Skeletal muscle tissue (tissue), 4 donors: ENCODE results near the gene ALG6. TPM values are rescaled to one million over a fixed set of nuclear protein-coding genes. Genes with fewer than 3 reads are reported as not detected.
"Not testable (repeated sequence)": the region's sequence is repeated elsewhere in the genome, so short reads cannot be mapped to it uniquely, and the experiment has no call there.

Experiments used
- H3K27ac ChIP-seq: one replicate; pipeline ENCODE4 v1.7.0; 2013; ENCODE audit warnings: mild to moderate bottlenecking, low read depth, low read length, inconsistent platforms
- H3K27me3 ChIP-seq, 3 donors: one replicate each; pipeline ENCODE4 v1.7.0; 2013; ENCODE audit warnings: low read length in 3 of 3; ENCODE audit not compliant: control insufficient read depth in 3 of 3, insufficient read depth in 3 of 3
- H3K36me3 ChIP-seq, 3 donors: one replicate each; pipeline ENCODE4 v1.7.0; 2013; ENCODE audit warnings: low read length in 3 of 3; ENCODE audit not compliant: control insufficient read depth in 3 of 3, insufficient read depth in 3 of 3
- H3K4me1 ChIP-seq, 3 donors: one replicate each; pipeline ENCODE4 v1.7.0; 2013; ENCODE audit warnings: low read length in 3 of 3, mild to moderate bottlenecking in 3 of 3; ENCODE audit not compliant: control insufficient read depth in 3 of 3, insufficient read depth in 3 of 3
- H3K4me3 ChIP-seq, 3 donors: one replicate each; pipeline ENCODE4 v1.7.0; 2013; ENCODE audit warnings: low read length in 3 of 3
- H3K9ac ChIP-seq, 3 donors: one replicate each; pipeline ENCODE4 v1.7.0; 2013; ENCODE audit warnings: low read length in 3 of 3, mild to moderate bottlenecking in 3 of 3, moderate library complexity in 2 of 3, low read depth in 1 of 3
- H3K9me3 ChIP-seq, 3 donors: one replicate each; pipeline ENCODE4 v1.7.0; 2013; ENCODE audit warnings: low read length in 3 of 3; ENCODE audit not compliant: control insufficient read depth in 3 of 3
- total RNA-seq: library from RNA; depleted of rRNA; stranded (reverse); fragments of >200 nt; gene quantifications from one replicate; pipeline ENCODE4 v1.2.3, GENCODE V29; 2014
- donor health status: Osteomylitis.

The ALG6 gene
- total RNA-seq, 1 donor from 2014 or later: 43.3 TPM

DNA sequence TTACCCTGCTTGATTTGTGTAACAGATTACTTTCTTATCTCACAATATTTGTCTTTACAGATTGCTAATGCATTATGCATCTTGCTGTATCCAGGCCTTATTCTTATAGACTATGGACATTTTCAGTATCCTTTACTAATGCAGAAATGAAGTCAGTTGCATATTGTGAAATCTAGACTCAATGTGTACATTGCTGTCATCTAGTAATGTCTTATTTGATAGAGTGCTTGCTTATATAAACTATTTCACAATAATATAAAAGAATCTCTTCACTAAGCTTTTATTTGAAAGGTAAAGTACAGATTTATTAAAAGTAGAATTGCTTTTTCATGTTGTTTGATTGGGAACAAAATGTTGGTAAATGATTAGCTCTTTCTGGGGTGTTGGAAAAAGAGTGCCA is 39.6 kb downstream of the ALG6 start:
- H3K9ac ChIP-seq: no peak overlapping the region
- H3K27me3 ChIP-seq: no peaks in the 10 kb centered on the region
- H3K9me3 ChIP-seq: no peaks in the 10 kb centered on the region
- no peak overlapping the region for H3K4me3 ChIP-seq
- H3K4me1 ChIP-seq: no peaks in the 10 kb centered on the region
- H3K36me3 ChIP-seq: peaks cover 0 to 17% (median 5%) of the 10 kb centered on the region in 3 donors
- H3K27ac ChIP-seq: no peak overlapping the region

DNA sequence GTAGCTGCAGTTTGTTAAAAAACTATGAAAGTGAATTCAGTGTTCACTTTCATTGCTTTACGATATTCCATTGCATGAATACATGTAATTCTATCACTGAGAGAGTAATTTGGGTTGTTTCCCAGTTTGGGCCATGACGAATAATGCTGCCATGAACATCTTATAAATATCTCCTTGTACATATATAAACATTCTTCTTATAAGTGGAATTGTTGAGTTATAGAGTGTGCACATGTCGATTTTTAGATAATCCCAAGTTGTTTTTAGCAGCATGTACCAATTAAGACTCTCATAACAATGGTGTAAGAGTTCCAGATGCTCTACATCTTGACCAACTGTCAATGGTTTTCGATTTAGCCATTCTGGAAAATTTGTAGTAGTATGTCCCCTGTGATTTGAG is 40.9 kb downstream of the ALG6 start:
- H3K4me1 ChIP-seq: no peaks in the 10 kb centered on the region
- H3K4me3 ChIP-seq: no peak overlapping the region
- no peaks in the 10 kb centered on the region for H3K9me3 ChIP-seq
- no peak overlapping the region for H3K9ac ChIP-seq
- no peaks in the 10 kb centered on the region for H3K27me3 ChIP-seq
- H3K36me3 ChIP-seq: peaks cover 0 to 21% (median 8%) of the 10 kb centered on the region in 3 donors
- no peak overlapping the region for H3K27ac ChIP-seq

DNA sequence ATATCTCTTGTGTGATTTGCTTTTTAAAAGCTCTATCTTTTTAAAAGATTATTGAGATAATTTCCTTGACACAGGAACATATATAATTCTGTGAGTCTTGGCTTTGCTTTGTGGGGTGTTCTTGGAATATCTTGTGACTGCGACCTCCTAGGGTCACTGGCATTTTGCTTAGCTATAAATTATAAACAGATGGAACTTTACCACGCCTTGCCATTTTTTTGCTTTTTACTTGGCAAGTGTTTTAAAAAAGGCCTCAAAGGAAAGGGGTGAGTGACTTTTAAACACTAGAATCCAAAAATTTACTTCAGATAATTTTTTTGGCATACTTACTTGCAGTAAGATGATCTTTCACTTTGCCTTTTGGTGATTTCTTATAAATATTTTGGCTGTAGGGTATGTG is 43.6 kb downstream of the ALG6 start:
- Histone ChIP-seq H3K27me3 (no peaks in the 10 kb centered on the region), H3K27ac (no peak overlapping the region), H3K4me1 (no peaks in the 10 kb centered on the region), H3K36me3 (peaks cover 0 to 15% (median 4%) of the 10 kb centered on the region in 3 donors), H3K9me3 (no peaks in the 10 kb centered on the region), H3K9ac (no peak overlapping the region), H3K4me3 (no peak overlapping the region)

DNA sequence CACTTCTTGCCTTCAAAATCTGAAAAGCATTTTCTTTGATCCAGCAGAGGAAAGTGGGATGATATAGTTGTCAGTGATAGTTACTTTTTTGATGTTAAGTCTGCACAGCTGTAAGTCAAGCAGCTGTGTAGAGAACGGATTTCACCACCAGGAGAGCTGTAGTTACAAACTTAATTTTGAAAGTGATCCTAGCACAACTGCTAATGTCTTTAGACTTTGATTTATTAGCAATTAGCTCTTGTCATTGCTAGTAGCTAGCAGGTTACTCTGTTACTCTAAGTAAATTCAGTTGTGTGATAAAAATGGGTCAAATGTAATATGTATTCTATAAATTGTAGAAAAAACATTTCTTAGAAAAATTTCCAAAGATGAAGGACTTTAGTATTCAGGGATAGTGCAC is 46.0 kb downstream of the ALG6 start:
- no peak overlapping the region for H3K4me3 ChIP-seq
- no peak overlapping the region for H3K9ac ChIP-seq
- H3K4me1 ChIP-seq: no peaks in the 10 kb centered on the region
- H3K36me3 ChIP-seq: peaks cover 0 to 12% (median 4%) of the 10 kb centered on the region in 3 donors
- H3K9me3 ChIP-seq: no peaks in the 10 kb centered on the region
- no peaks in the 10 kb centered on the region for H3K27me3 ChIP-seq
- no peak overlapping the region for H3K27ac ChIP-seq

DNA sequence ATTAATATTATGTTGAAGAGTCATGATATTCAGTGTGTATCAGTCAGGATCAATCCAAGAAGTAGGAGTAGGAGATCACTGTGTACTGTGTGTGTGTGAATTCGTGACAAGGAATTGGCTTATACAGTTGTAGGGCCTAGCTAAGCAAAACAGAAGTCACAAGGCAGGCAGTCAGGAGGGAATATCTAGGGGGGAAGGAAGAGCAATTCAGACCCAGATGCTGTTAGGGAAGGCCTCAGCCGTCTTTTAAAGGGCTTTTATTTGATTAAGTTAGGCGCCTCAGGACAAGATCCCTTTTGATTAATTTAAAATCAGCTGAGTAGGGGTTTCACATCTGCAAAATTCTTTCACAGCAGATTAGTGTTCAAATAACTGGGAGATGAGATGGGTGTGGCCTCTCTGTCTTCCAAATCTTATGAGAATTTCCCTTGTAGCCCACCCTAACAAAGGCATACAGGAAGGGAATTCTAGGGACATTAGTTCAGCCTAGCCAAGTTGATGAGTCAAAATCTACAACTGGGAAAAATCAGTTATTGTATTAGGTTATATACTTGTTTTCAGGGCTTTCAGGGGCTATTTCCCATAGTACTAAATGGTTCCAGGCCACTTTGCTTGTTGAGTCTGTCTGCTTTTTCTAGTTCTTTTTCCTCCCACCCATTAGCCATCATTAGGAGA is 47.4 kb downstream of the ALG6 start:
- Histone ChIP-seq H3K9ac (no peak overlapping the region), H3K27ac (no peak overlapping the region), H3K4me1 (no peaks in the 10 kb centered on the region), H3K4me3 (no peak overlapping the region), H3K36me3 (peaks cover 0 to 12% (median 5%) of the 10 kb centered on the region in 3 donors), H3K9me3 (no peaks in the 10 kb centered on the region), H3K27me3 (no peaks in the 10 kb centered on the region)

DNA sequence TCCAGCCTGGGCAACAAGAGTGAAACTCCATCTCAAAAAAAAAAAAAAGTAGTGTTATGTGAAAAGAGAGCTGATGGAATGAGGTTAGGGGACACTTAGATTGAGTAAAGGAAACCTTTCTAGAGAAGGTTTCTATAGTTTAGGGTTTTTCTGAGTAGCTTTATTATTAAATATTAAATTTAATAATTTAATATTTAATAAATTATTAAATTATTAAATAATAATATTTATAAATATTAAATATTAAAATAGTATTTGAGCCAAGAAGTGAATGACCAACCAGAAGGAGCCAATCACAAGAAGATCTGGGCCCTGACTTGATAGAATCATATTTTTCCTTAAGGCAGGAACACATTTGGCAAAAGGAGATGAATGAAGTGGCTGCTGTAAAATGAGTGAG is 50.7 kb downstream of the ALG6 start:
- Histone ChIP-seq H3K9me3 (no peaks in the 10 kb centered on the region), H3K4me3 (no peak overlapping the region), H3K9ac (no peak overlapping the region), H3K4me1 (no peaks in the 10 kb centered on the region), H3K36me3 (peaks cover 0 to 6% (median 5%) of the 10 kb centered on the region in 3 donors), H3K27ac (no peak overlapping the region), H3K27me3 (no peaks in the 10 kb centered on the region)

DNA sequence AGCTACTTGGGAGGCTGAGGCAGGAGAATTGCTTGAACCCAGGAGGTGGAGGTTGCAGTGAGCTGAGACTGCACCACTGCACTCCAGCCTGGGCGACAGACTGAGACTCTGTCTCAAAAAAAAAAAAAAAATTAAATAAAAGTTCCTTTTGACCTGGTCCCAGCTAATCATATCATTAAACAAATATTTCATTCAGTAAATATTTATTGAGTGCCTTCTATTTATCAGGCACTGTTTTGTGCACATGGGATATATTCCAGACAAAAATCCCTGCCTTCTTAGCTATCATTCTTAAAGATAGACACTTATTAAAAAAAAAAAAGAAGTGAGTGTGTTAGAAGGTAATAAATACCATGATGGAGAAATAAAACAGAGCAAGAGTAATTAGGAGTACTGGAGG is 53.3 kb downstream of the ALG6 start:
- not testable (repeated sequence) for H3K36me3 ChIP-seq, H3K9ac ChIP-seq, H3K27ac ChIP-seq, H3K27me3 ChIP-seq, H3K4me3 ChIP-seq, H3K9me3 ChIP-seq, H3K4me1 ChIP-seq

DNA sequence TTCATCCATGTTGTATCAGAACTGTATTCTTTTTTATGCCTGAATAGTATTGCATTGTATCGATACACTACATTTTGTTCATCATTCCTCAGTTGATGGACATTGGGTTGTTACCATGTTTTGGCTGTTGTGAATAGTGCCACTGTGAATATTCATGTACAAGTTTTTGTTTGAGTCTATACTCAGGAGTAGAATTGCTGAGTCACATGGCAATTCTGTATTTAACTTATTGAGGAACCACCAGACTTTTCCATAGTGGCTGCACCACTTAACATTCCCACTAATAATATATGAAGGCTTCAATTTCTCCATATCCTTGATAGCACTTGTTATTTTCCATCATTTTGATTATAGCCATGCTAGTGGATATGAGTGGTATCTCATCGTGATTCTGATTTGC is 56.2 kb downstream of the ALG6 start:
- no peak overlapping the region for H3K9ac ChIP-seq

DNA sequence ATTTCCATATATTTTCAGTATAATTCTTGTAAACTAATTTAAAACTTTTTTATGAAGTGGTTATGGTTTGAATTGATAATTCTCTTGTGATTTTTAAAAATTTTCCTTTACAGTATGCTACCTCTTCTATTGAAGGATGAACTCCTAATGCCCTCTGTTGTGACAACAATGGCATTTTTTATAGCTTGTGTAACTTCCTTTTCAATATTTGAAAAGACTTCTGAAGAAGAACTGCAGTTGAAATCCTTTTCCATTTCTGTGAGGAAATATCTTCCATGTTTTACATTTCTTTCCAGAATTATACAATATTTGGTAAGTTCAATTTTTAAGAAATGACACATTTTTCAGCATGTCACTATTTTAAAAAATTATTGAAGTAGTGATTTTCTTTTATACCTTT is 61.4 kb downstream of the ALG6 start:
- H3K4me3 ChIP-seq: no peak overlapping the region
- peaks cover 0 to 3% (median 3%) of the 10 kb centered on the region in 3 donors for H3K9me3 ChIP-seq
- no peak overlapping the region for H3K27ac ChIP-seq
- H3K27me3 ChIP-seq: no peaks in the 10 kb centered on the region
- H3K9ac ChIP-seq: no peak overlapping the region
- H3K4me1 ChIP-seq: no peaks in the 10 kb centered on the region
- H3K36me3 ChIP-seq: peaks cover 3 to 9% (median 8%) of the 10 kb centered on the region in 3 donors

More for the DNA sequence above, 56.2 kb downstream of the ALG6 start:
- Histone ChIP-seq H3K4me1 (no peaks in the 10 kb centered on the region), H3K27ac (no peak overlapping the region), H3K4me3 (no peak overlapping the region), H3K9me3 (no peaks in the 10 kb centered on the region), H3K27me3 (no peaks in the 10 kb centered on the region), H3K36me3 (peaks cover 0 to 5% (median 0%) of the 10 kb centered on the region in 3 donors)

DNA sequence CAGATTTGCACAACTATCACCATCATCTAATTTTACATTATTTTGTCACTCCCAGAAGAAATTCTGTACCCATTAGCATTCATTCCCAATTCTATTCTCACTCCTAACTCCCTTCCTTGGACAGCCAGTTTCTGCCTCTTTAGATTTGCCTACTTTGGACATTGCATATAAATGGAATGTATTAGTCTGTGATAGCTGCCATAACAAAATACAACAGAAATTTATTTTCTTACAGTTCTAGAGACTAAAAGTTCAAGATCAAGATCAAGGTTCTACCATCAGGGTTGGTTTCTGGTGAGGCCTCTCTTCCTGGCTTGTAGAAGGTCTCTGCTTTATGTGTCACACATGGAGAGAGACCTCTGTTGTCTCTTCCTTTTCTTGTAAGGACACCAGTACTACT is 61.9 kb downstream of the ALG6 start:
- Histone ChIP-seq H3K36me3 (peaks cover 3 to 9% (median 8%) of the 10 kb centered on the region in 3 donors), H3K9ac (no peak overlapping the region), H3K4me1 (no peaks in the 10 kb centered on the region), H3K4me3 (no peak overlapping the region), H3K9me3 (peaks cover 0 to 3% (median 3%) of the 10 kb centered on the region in 3 donors), H3K27ac (no peak overlapping the region), H3K27me3 (no peaks in the 10 kb centered on the region)
